Measurements from ENCODE around the gene SSR2.
"Not testable (repeated sequence)": the region's sequence is repeated elsewhere in the genome, so short reads cannot be mapped to it uniquely, and the experiment has no call there.

The SSR2 gene

DNA sequence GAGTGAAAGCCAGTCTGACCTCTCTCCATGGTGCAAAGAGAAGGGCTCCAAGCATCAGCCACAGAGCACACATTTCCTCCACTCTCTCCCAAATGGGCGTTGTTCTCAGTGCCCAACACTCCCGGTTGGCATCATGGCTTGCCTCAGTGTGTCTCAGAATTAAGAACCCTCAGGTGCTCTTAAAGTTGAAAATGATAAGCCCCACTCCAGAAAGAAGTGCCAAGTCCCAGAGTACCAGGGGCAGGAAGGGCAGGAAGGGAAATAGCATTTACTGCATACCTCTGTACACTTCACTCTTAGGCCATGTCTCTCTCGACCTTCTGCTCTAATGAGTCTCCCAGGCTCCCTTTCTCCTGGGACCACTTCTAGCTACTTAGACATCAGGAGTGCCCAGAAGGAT, 27.2 kb downstream of the SSR2 start:
- TF ChIP-seq, protein P1, sequence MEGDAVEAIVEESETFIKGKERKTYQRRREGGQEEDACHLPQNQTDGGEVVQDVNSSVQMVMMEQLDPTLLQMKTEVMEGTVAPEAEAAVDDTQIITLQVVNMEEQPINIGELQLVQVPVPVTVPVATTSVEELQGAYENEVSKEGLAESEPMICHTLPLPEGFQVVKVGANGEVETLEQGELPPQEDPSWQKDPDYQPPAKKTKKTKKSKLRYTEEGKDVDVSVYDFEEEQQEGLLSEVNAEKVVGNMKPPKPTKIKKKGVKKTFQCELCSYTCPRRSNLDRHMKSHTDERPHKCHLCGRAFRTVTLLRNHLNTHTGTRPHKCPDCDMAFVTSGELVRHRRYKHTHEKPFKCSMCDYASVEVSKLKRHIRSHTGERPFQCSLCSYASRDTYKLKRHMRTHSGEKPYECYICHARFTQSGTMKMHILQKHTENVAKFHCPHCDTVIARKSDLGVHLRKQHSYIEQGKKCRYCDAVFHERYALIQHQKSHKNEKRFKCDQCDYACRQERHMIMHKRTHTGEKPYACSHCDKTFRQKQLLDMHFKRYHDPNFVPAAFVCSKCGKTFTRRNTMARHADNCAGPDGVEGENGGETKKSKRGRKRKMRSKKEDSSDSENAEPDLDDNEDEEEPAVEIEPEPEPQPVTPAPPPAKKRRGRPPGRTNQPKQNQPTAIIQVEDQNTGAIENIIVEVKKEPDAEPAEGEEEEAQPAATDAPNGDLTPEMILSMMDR (IDR thresholded peaks at IDR 0.05; ENCODE audit: low read depth, low read length) = no peak

DNA sequence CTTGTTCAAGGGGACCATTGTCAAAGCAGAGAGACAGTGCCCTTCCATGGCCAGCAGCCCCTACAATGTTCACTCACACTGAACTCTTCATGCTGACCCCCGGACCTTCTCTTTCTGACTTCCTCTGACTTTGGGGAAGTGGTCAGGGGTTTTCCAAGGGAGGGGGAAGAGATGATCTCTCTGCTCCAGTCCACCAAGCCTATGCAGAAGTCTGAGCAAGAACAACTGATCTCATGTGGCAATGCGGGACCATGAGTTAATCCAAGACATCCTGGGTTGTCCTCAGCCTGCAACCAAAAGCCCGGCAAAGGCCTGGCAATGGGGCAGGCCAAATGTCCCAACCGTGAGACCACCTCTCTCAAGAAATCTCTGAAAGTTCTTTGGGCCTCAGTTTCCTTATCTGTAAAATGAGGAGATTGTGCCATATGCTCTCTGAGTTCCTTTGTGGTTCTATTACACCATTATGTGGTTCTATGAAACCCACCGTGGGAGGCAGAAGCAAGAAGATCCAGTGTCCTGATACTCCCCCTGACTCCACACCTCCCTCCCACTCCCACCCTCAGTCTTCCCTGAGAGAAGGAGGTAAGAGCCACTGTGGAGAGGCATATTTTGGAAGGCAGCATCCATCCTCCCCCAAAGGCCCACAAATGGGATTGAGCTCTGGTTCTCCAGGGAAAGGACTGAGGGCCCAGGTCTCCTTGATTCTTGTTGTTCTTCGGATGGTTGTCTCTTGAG, 30.6 kb downstream of the SSR2 start:
- Histone ChIP-seq H3K36me3 (no peaks in the 10 kb centered on the region), H3K4me3 (ENCODE audit: low read depth, low read length) (no peak overlapping the region), H3K4me1 (no peaks in the 10 kb centered on the region), H3K9me3 (no peaks in the 10 kb centered on the region), H3K27me3 (no peaks in the 10 kb centered on the region)
- TF ChIP-seq, protein P1 (IDR thresholded peaks at IDR 0.05; ENCODE audit: low read depth, low read length) = no peak
- no peak for DNase-seq

More for the DNA sequence above, 27.2 kb downstream of the SSR2 start:
- no peaks in the 10 kb centered on the region for H3K4me1 ChIP-seq
- H3K27me3 ChIP-seq = no peaks in the 10 kb centered on the region
- no peaks in the 10 kb centered on the region for H3K36me3 ChIP-seq
- no peak overlapping the region for H3K4me3 ChIP-seq (ENCODE audit: low read depth, low read length)
- no peaks in the 10 kb centered on the region for H3K9me3 ChIP-seq
- no peak for DNase-seq

DNA sequence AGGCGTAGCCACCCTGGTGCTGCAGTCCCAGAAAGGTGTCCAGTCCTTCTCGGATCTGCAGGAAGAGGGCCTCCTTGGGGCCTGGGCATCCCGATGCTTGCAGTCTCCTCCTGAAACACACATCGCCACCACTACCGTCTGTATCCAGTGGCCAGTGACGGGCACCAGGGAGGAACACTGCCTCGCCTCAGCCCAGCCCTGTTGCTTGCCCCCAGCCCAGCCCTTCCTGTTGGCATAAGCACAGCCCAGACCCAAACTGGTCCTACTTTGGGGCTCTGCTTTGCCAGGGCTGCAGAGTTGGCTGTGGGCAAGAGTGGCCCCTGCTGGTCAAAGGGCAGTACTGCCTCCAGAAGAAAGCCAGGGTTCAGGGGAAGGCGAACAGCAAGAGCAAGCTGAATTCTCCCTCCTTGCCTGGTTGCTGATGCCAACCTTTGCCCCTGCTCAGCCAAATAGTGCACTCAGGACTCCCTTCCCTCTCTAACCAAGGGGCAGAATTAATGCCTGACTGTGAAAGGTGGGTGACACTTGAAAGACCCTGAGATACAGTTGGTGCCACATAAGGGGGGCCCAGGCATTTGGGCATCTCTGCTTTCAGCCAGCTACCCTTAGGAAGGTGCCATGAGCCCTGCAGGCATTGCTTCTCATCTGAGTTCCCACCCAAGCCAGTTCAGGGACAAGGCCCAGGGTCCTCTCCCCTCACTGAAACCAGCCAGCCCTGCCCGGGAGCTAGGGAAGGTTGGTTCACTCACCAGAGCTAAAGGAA, 31.3 kb downstream of the SSR2 start:
- Histone ChIP-seq H3K27me3 (no peaks in the 10 kb centered on the region), H3K4me1 (no peaks in the 10 kb centered on the region), H3K4me3 (ENCODE audit: low read depth, low read length) (no peak overlapping the region; the same call in 1 of the 2 replicates), H3K36me3 (no peaks in the 10 kb centered on the region), H3K9me3 (no peaks in the 10 kb centered on the region)
- TF ChIP-seq, protein P1 (IDR thresholded peaks at IDR 0.05; ENCODE audit: low read depth, low read length) = peak; percentile 99
- DNase-seq = peak; percentile 76

DNA sequence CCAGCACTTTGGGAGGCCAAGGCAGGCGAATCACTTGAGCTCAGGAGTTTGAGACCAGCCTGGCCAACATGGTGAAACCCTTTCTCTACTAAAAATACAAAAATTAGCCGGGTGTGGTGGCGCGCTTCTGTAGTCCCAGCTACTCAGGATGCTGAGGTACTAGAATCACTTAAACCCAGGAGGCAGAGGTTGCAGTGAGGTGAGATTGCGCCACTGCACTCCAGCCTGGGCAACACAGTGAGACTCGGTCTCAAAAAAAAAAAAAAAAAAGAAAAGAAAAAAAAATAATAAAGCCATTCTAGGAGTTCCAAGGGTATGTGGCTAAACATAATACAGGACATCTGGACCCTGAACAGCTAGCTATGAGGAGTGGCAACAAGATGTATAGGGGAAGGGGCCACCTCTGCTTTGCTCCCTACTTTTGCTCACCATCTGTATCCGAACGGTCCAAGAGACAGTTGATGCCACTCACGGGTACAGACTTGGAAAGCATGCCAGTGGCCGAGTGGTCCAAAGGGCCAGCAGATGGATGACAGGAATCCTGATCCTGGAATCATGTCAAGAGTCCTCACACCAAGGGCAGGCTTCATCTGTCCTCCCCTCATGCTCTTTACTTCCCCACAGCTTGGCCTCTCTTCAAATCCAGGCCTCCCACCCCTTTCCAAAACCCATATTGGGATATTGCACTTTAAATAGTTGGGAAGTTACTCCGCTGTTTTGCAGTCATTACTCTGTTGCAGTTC, 35.7 kb downstream of the SSR2 start:
- not testable (repeated sequence) for H3K4me1 ChIP-seq; H3K27me3 ChIP-seq; H3K9me3 ChIP-seq; DNase-seq; H3K36me3 ChIP-seq; H3K4me3 ChIP-seq (ENCODE audit: low read depth, low read length)

DNA sequence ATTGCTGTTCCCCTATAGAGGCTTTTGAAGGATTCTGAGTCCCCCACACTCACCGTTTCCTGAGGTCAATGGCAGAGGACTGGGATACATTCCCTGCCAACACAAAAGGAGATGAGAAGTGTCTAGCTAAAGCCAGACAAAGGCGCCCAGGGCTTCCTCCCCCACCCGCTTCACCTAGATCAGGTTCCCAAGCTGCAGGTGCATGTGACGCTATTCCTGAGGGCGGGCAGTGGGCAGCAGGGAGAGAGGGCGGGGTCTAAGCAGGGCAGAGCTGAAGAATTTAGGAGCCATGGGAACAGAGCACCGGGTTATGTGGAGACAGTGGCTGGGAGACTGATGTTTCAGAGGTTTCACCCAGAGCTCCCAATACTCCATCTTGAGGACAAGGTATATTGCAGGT, 36.4 kb downstream of the SSR2 start:
- Histone ChIP-seq H3K36me3 (no peaks in the 10 kb centered on the region), H3K27me3 (no peaks in the 10 kb centered on the region), H3K4me1 (no peaks in the 10 kb centered on the region), H3K9me3 (no peaks in the 10 kb centered on the region), H3K4me3 (ENCODE audit: low read depth, low read length) (no peak overlapping the region)
- TF ChIP-seq, protein P1 (IDR thresholded peaks at IDR 0.05; ENCODE audit: low read depth, low read length) = no peak
- DNase-seq = no peak

DNA sequence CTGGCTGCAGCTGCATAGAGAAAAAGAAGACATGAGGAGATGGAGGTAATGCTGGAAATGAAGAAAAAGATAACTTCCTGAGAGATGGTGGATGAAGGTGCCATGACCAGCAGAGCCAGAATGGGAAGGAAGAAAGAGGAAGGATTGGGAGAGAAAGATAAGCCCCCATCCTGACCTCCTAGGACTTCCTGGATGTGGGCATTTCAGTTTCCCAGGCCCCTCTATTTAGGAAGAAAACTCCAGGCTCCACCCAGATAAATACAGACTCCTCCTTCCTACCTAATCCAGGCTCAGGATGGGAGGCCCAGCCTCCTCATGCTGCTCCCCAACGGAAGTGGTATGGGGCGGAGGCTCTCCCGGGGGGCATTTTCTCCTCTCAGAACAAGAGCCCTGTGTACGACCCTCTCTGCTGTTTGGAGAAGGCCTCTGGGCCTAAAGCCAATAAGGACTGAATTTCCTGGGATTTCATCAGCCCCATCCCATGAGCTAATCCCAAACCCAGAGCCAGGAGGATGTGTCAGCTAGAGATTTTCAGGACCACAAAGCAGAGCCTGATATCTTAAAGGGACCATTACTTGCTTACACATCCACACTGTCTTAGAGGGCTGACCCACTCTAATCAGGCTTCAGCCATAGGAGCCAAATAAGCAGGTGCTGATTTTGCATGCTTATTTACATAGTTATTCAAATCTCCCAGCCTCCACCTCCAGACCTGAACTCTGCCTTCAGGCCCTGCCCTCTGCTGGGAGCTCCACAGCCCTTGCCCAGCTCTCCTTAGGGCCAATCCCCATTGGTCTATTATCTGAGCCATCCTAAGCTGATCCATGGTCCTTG, 37.3 kb downstream of the SSR2 start:
- Histone ChIP-seq H3K4me3 (ENCODE audit: low read depth, low read length) (peak overlapping the region; percentile 19), H3K9me3 (no peaks in the 10 kb centered on the region), H3K4me1 (no peaks in the 10 kb centered on the region), H3K36me3 (no peaks in the 10 kb centered on the region), H3K27me3 (no peaks in the 10 kb centered on the region)
- TF ChIP-seq, protein P1 (IDR thresholded peaks at IDR 0.05; ENCODE audit: low read depth, low read length) = no peak
- no peak for DNase-seq

Measured in BE2C (cell line).